ENCODE data around the gene USP17L22.
"Not testable (repeated sequence)": the region's sequence is repeated elsewhere in the genome, so short reads cannot be mapped to it uniquely, and the experiment has no call there.

DNA sequence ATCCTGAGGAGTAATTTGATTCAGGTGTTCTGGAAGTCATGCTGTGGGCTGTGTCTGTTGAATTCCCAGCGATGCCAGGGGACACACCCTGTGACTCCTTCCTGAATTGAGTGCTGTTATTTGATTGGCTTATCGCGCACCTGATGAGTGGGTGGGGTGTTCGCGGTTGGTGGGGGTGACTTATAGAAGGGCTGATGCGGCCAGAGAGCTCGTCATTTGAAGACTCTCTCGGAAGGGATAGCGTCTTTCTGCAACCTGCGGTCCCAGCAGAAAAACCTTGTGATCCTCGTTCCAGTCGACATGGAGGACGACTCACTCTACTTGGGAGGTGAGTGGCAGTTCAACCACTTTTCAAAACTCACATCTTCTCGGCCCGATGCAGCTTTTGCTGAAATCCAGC lies 9.6 kb upstream of the USP17L22 start, which contains the start of gene USP17L20:
- TF ChIP-seq TAF1, POLR2A (IDR thresholded peaks at IDR 0.05; ENCODE audit: low read depth, low read length): not testable (repeated sequence)
